Effector memory CD8-positive, alpha-beta T cell (primary cell): ENCODE results near the gene HS6ST3.
"Not testable (repeated sequence)": the region's sequence is repeated elsewhere in the genome, so short reads cannot be mapped to it uniquely, and the experiment has no call there.

ENCODE experiments used
- ATAC-seq: fragments of 150-1000 bp; cut with Tn5 transposase; replicated peaks from 2 replicates; pipeline ENCODE4 v1.10.0; 2021; ENCODE audit warnings: mild to moderate bottlenecking, moderate library complexity
- DNase-seq, 3 experiments: peaks; one replicate each; pipeline ENCODE4 v3.0.0; 2021
- H3K27ac Mint-ChIP-seq, 2 donors: one replicate each; pipeline ENCODE4 v1.8.0; 2022; ENCODE audit warnings: mild to moderate bottlenecking in 2 of 2, mixed read lengths in 2 of 2, moderate library complexity in 2 of 2
- H3K27me3 Mint-ChIP-seq, 2 donors: one replicate each; pipeline ENCODE4 v1.8.0; 2022; ENCODE audit warnings: mixed read lengths in 2 of 2
- H3K36me3 Mint-ChIP-seq: one replicate; pipeline ENCODE4 v1.8.0; 2022; ENCODE audit warnings: mild to moderate bottlenecking, moderate library complexity, mixed read lengths; ENCODE audit not compliant: insufficient read depth
- H3K4me1 Mint-ChIP-seq, 2 donors: one replicate each; pipeline ENCODE4 v1.8.0; 2022; ENCODE audit warnings: low read depth in 2 of 2, mixed read lengths in 2 of 2
- H3K4me3 Mint-ChIP-seq, 2 donors: one replicate each; pipeline ENCODE4 v1.8.0; 2022; ENCODE audit warnings: mild to moderate bottlenecking in 2 of 2, mixed read lengths in 2 of 2, moderate library complexity in 2 of 2
- H3K9me3 Mint-ChIP-seq, 2 donors: one replicate each; pipeline ENCODE4 v1.8.0; 2022; ENCODE audit warnings: mixed read lengths in 2 of 2

Gene HS6ST3

GRCh38 chr13:96075953-96076543 lies 13.9 kb upstream of the HS6ST3 start:
- Mint-ChIP-seq H3K9me3 (peaks cover 4 to 8% of the 10 kb centered on the region in 2 donors), H3K27me3 (no peaks in the 10 kb centered on the region), H3K4me1 (no peaks in the 10 kb centered on the region), H3K27ac (no peak overlapping the region), H3K36me3 (no peaks in the 10 kb centered on the region), H3K4me3 (no peak overlapping the region)
- ATAC-seq (no peak), DNase-seq (no peak)

DNA sequence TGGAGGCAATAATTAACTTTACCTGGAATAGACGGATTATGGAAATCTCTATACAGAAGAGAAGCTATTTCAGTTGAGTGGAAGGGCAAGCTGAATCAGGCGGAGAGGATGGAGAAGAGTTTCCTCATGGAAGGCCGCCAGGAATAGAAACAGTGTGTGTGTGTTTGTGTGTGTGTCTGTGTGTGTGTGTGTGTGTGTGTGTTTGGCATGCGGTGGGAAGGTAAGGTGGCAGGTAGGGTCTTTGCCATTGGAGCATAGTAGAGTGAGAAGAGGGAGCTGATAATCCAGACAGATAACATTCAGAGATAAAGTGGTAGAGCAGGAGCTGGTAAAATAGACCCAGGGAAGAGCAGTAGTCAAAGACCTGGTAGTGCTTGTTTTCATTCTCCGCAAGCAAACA lies 9.2 kb upstream of the HS6ST3 start:
- no peaks in the 10 kb centered on the region for H3K36me3 Mint-ChIP-seq
- no peak overlapping the region for H3K4me3 Mint-ChIP-seq
- DNase-seq: no peak
- no peaks in the 10 kb centered on the region for H3K4me1 Mint-ChIP-seq
- no peak for ATAC-seq
- H3K27me3 Mint-ChIP-seq: no peaks in the 10 kb centered on the region
- H3K9me3 Mint-ChIP-seq: peaks cover 7 to 11% of the 10 kb centered on the region in 2 donors
- H3K27ac Mint-ChIP-seq: no peak overlapping the region

- no peaks in the 10 kb centered on the region for H3K4me1 Mint-ChIP-seq
Observed at GRCh38 chr13:96081888-96082287, 8.0 kb upstream of the HS6ST3 start.

GRCh38 chr13:96082640-96083039 lies 7.3 kb upstream of the HS6ST3 start:
- Mint-ChIP-seq H3K27me3 (no peaks in the 10 kb centered on the region), H3K4me1 (no peaks in the 10 kb centered on the region), H3K9me3 (peaks cover 7 to 8% of the 10 kb centered on the region in 2 donors), H3K27ac (no peak overlapping the region), H3K4me3 (no peak overlapping the region), H3K36me3 (no peaks in the 10 kb centered on the region)
- ATAC-seq (no peak), DNase-seq (no peak)

More at GRCh38 chr13:96081888-96082287, 8.0 kb upstream of the HS6ST3 start:
- Mint-ChIP-seq H3K9me3 (peaks cover 9 to 10% of the 10 kb centered on the region in 2 donors), H3K27me3 (no peaks in the 10 kb centered on the region), H3K27ac (no peak overlapping the region), H3K36me3 (no peaks in the 10 kb centered on the region), H3K4me3 (no peak overlapping the region)
- DNase-seq (no peak), ATAC-seq (no peak)

DNA sequence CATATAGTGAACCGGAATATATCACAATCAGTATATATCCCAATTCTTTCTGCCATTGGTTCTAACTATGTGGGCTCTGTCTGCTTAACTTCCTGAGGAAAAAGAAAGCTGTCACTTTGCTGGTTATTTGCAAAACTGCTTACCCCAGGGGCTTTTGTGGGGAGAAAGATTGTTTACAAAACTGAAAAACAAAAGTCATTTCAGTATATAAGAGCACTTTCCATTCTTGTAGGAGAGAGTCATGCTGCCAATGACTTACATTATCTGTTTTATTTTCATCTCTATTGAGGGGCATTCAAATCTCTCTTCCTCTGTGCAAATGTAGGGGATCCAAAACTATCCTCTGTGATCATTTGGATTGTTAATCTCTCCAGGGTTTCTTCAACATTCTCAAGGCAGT lies 3.2 kb upstream of the HS6ST3 start:
- Mint-ChIP-seq H3K36me3 (no peaks in the 10 kb centered on the region), H3K4me1 (no peaks in the 10 kb centered on the region), H3K27ac (no peak overlapping the region), H3K4me3 (no peak overlapping the region), H3K9me3 (peaks cover 7 to 8% of the 10 kb centered on the region in 2 donors), H3K27me3 (peaks cover 14 to 26% of the 10 kb centered on the region in 2 donors)
- DNase-seq: no peak
- no peak for ATAC-seq

GRCh38 chr13:96089139-96089538 lies 768 bp upstream of the HS6ST3 start:
- peaks cover 7 to 8% of the 10 kb centered on the region in 2 donors for H3K9me3 Mint-ChIP-seq
- H3K36me3 Mint-ChIP-seq: no peaks in the 10 kb centered on the region
- no peaks in the 10 kb centered on the region for H3K4me1 Mint-ChIP-seq
- DNase-seq: no peak
- H3K4me3 Mint-ChIP-seq: no peak overlapping the region
- H3K27me3 Mint-ChIP-seq: peaks cover 28 to 50% of the 10 kb centered on the region in 2 donors
- ATAC-seq: no peak
- no peak overlapping the region for H3K27ac Mint-ChIP-seq

- Mint-ChIP-seq H3K9me3 (peaks cover 5 to 7% of the 10 kb centered on the region in 2 donors), H3K27me3 (peaks cover 28 to 50% of the 10 kb centered on the region in 2 donors), H3K36me3 (no peaks in the 10 kb centered on the region), H3K4me1 (no peaks in the 10 kb centered on the region), H3K27ac (no peak overlapping the region), H3K4me3 (no peak overlapping the region)
- ATAC-seq (no peak), DNase-seq (no peak)
Observed at GRCh38 chr13:96090240-96091101, 564 bp downstream of the HS6ST3 start.

DNA sequence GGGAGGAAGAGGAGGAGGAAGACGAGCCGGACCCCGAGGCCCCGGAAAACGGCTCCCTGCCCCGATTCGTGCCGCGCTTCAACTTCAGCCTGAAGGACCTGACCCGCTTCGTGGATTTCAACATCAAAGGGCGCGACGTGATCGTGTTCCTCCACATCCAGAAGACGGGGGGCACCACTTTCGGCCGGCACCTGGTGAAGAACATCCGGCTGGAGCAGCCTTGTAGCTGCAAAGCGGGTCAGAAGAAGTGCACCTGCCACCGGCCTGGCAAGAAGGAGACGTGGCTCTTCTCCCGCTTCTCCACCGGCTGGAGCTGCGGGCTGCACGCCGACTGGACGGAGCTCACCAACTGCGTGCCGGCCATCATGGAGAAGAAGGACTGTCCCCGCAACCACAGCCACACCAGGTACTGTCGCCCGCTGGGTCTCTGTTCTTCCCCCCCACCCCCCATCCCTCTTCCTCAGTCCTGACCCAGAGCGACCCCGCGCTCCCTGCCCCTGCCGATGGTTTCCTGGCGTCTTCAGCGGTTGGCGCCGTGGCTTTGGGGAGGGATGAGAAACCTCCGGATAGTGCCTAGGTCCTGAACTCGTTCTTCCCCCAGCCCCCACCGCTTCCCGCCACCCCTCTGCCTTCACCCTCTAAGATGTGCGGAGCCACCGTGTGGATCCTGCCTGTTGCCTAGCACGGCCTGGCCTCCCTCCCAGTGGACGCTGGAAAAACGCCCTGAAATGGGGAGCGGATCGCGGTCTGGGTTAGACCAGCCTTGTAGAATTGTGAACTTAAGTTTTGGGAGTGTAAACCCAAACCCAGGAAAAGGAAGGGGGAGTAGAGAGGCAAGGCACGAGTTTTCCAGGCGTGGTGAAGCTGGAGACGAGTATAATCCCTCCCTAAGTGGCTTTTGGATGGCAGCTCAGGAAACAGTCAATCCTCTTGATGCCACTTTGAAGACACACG lies 1.5 kb downstream of the HS6ST3 start:
- Mint-ChIP-seq H3K27ac (no peak overlapping the region), H3K9me3 (peaks cover 0 to 1% of the 10 kb centered on the region in 2 donors), H3K4me1 (no peaks in the 10 kb centered on the region), H3K36me3 (no peaks in the 10 kb centered on the region), H3K4me3 (no peak overlapping the region), H3K27me3 (peaks cover 28 to 50% of the 10 kb centered on the region in 2 donors)
- no peak for DNase-seq
- no peak for ATAC-seq

- Mint-ChIP-seq H3K27ac (no peak overlapping the region), H3K9me3 (peaks cover 0 to 1% of the 10 kb centered on the region in 2 donors), H3K4me3 (no peak overlapping the region), H3K27me3 (peaks cover 23 to 44% of the 10 kb centered on the region in 2 donors), H3K36me3 (no peaks in the 10 kb centered on the region), H3K4me1 (no peaks in the 10 kb centered on the region)
- ATAC-seq (no peak), DNase-seq (no peak)
Observed at GRCh38 chr13:96093296-96094006, 3.5 kb downstream of the HS6ST3 start.

GRCh38 chr13:96100457-96101220 lies 10.7 kb downstream of the HS6ST3 start:
- no peak overlapping the region for H3K27ac Mint-ChIP-seq
- no peak overlapping the region for H3K4me3 Mint-ChIP-seq
- ATAC-seq (no peak), DNase-seq (no peak)
- no peaks in the 10 kb centered on the region for H3K36me3 Mint-ChIP-seq
- no peaks in the 10 kb centered on the region for H3K27me3 Mint-ChIP-seq
- no peaks in the 10 kb centered on the region for H3K4me1 Mint-ChIP-seq
- peaks cover 0 to 5% of the 10 kb centered on the region in 2 donors for H3K9me3 Mint-ChIP-seq

DNA sequence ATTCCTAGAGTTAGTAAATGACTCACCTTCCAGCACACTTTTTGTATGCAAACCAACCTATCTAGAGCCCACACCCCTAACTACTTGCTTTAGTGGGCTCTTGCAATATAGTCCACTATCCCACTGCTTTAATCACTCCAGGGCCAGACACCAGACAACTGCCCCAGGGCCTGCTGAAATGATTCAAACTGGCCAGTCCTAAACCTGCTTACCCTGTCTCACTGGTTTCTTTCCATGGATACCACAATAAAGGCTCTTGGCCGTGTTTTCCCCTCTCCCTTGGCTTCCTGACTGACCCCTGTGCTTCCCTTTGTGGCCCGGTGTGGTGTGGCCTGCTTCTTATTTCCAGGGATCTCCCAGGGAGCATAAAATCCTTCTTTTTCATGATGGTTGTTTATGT lies 14.6 kb downstream of the HS6ST3 start:
- DNase-seq (no peak), ATAC-seq (no peak)
- H3K27ac Mint-ChIP-seq: no peak overlapping the region
- peaks cover 19 to 23% of the 10 kb centered on the region in 2 donors for H3K9me3 Mint-ChIP-seq
- no peaks in the 10 kb centered on the region for H3K4me1 Mint-ChIP-seq
- H3K27me3 Mint-ChIP-seq: no peaks in the 10 kb centered on the region
- no peaks in the 10 kb centered on the region for H3K36me3 Mint-ChIP-seq
- H3K4me3 Mint-ChIP-seq: no peak overlapping the region

- not testable (repeated sequence) for H3K27me3 Mint-ChIP-seq, H3K27ac Mint-ChIP-seq, H3K4me3 Mint-ChIP-seq, H3K4me1 Mint-ChIP-seq, H3K36me3 Mint-ChIP-seq, DNase-seq, ATAC-seq
- H3K9me3 Mint-ChIP-seq: peaks cover 26 to 31% of the 10 kb centered on the region in 2 donors
Observed at GRCh38 chr13:96108072-96108471, 18.2 kb downstream of the HS6ST3 start.
